ENCODE measurements around the gene CCDC12.

The CCDC12 gene

GRCh38 chr3:46891132-46891531, 85.4 kb downstream of the CCDC12 start:
- DNase-seq (ENCODE audit: low spot score), result no peak

- DNase-seq (ENCODE audit: low spot score), result no peak
Observed at GRCh38 chr3:46890132-46890531, 86.4 kb downstream of the CCDC12 start.

GRCh38 chr3:46889381-46890110, 87.0 kb downstream of the CCDC12 start:
- DNase-seq (ENCODE audit: low spot score), result no peak

GRCh38 chr3:46888705-46889104, 87.8 kb downstream of the CCDC12 start:
- DNase-seq (ENCODE audit: low spot score), result no peak

GRCh38 chr3:46887980-46888494, 88.5 kb downstream of the CCDC12 start:
- DNase-seq (ENCODE audit: low spot score), result no peak

- DNase-seq (ENCODE audit: low spot score), result no peak
Observed at GRCh38 chr3:46885612-46886011, 90.9 kb downstream of the CCDC12 start.

- DNase-seq (ENCODE audit: low spot score), result no peak
Observed at GRCh38 chr3:46884929-46885328, 91.6 kb downstream of the CCDC12 start.

- no peak for DNase-seq (ENCODE audit: low spot score)
Observed at GRCh38 chr3:46884427-46884826, 92.1 kb downstream of the CCDC12 start.

- no peak for DNase-seq (ENCODE audit: low spot score)
Observed at GRCh38 chr3:46883830-46884185, 92.7 kb downstream of the CCDC12 start.

- DNase-seq (ENCODE audit: low spot score), result no peak
Observed at GRCh38 chr3:46883054-46883829, 93.3 kb downstream of the CCDC12 start.

GRCh38 chr3:46882377-46883053, 94.0 kb downstream of the CCDC12 start:
- peak; percentile 22 for DNase-seq (ENCODE audit: low spot score)

- no peak for DNase-seq (ENCODE audit: low spot score)
Observed at GRCh38 chr3:46881596-46882376, 94.8 kb downstream of the CCDC12 start.

GRCh38 chr3:46880884-46881595, 95.5 kb downstream of the CCDC12 start:
- no peak for DNase-seq (ENCODE audit: low spot score)

- no peak for DNase-seq (ENCODE audit: low spot score)
Observed at GRCh38 chr3:46878781-46879436, 97.6 kb downstream of the CCDC12 start.

- DNase-seq (ENCODE audit: low spot score), result no peak
Observed at GRCh38 chr3:46877406-46878125, 99.0 kb downstream of the CCDC12 start, which contains the start of gene PTH1R. Gene PTH1R (plus strand): TSS chr3:46877721. CDS start chr3:46883560, 5,839 bp downstream.

GRCh38 chr3:46876313-46877300, 99.9 kb downstream of the CCDC12 start:
- no peak for DNase-seq (ENCODE audit: low spot score)

GRCh38 chr3:46875560-46875959, 101.0 kb downstream of the CCDC12 start:
- no peak for DNase-seq (ENCODE audit: low spot score)

GRCh38 chr3:46874430-46874829, 102.1 kb downstream of the CCDC12 start:
- DNase-seq (ENCODE audit: low spot score), result no peak

- no peak for DNase-seq (ENCODE audit: low spot score)
Observed at GRCh38 chr3:46873521-46873920, 103.0 kb downstream of the CCDC12 start.

Data from cerebellar cortex (tissue), 1 donor.